Heart left ventricle (tissue), 16 donors: Measurements from ENCODE around the gene PAF1. TPM values are rescaled to one million over a fixed set of nuclear protein-coding genes. Genes with fewer than 3 reads are reported as not detected.
A peak's percentile ranks its signal among the peaks of the same experiment; 100 is the strongest.

Experiments
- ATAC-seq, 4 donors: fragments of 200-7000 bp; cut with Tn5 transposase; one replicate each; pipeline ENCODE4 v1.9.1; 2020 to 2022; ENCODE audit warnings: moderate library complexity in 4 of 4, mild to moderate bottlenecking in 3 of 4, moderate number of reproducible peaks in 1 of 4
- DNase-seq, 5 donors: peaks; one replicate each; pipeline ENCODE4 v3.0.0-alpha.2; 2020
- H3K27ac ChIP-seq, 12 donors: fragments of 200-600 bp; sonication (generic) in 4 of 12; one replicate each; pipeline versions ENCODE4 v1.5.0 to v1.8.0; 2016 to 2022; ENCODE audit warnings: mild to moderate bottlenecking in 2 of 12
- H3K27me3 ChIP-seq, 9 donors: fragments of 200-600 bp; sonication (generic) in 2 of 9; one replicate each; pipeline versions ENCODE4 v1.5.1 to v1.8.0; 2016 to 2022; ENCODE audit warnings: mild to moderate bottlenecking in 3 of 9
- H3K36me3 ChIP-seq, 9 donors: fragments of 200-600 bp; sonication (generic) in 2 of 9; one replicate each; pipeline versions ENCODE4 v1.5.0 to v1.8.0; 2018 to 2022; ENCODE audit warnings: mild to moderate bottlenecking in 2 of 9
- H3K4me1 ChIP-seq, 12 donors: fragments of 200-600 bp; sonication (generic) in 4 of 12; one replicate each; pipeline versions ENCODE4 v1.5.0 to v1.8.0; 2016 to 2022; ENCODE audit warnings: mild to moderate bottlenecking in 3 of 12
- H3K4me3 ChIP-seq, 12 donors: fragments of 200-600 bp; sonication (generic) in 4 of 12; one replicate each; pipeline versions ENCODE4 v1.5.0 to v1.8.0; 2017 to 2022; ENCODE audit warnings: mild to moderate bottlenecking in 9 of 12, moderate library complexity in 4 of 12
- H3K9me3 ChIP-seq, 12 donors: fragments of 200-600 bp; sonication (generic) in 4 of 12; one replicate each; pipeline versions ENCODE4 v1.5.0 to v1.8.0; 2016 to 2022; ENCODE audit warnings: mild to moderate bottlenecking in 1 of 12
- CTCF ChIP-seq, 12 donors: fragments of 200-600 bp; sonication (generic) in 4 of 12; IDR thresholded peaks; one replicate each; pipeline versions ENCODE4 v1.5.0 to v1.8.0; 2018 to 2022; ENCODE audit warnings: antibody characterized with exemption in 12 of 12, mild to moderate bottlenecking in 5 of 12
- POLR2A ChIP-seq, 2 donors: fragments of 450-650 bp; IDR thresholded peaks; one replicate each; pipeline ENCODE4 v1.6.1; 2017; ENCODE audit warnings: antibody characterized with exemption in 2 of 2, mild to moderate bottlenecking in 2 of 2, moderate library complexity in 2 of 2
- WGBS, 4 donors: extraction: QIAGEN DNeasy Blood & Tissue Kit in 2 of 4; methylation state at CpG; one replicate each; pipeline versions ENCODE4 v1.1.5 to v1.1.7; 2013 to 2018; 5-methylcytosine and 5-hydroxymethylcytosine counted together
- intact Hi-C, 10 donors: fragments of 100-400 bp; cut with DNase I; formaldehyde crosslinking; loops; one replicate each; pipeline versions ENCODE4 v1.11.1 to v1.14.2; 2022
- polyA plus RNA-seq, 2 donors: library from polyadenylated mRNA; stranded (reverse); fragments of 200-250 nt; gene quantifications; one replicate each; pipeline ENCODE4 v1.2.3, GENCODE V29; 2013
- total RNA-seq, 9 donors: library from RNA; depleted of rRNA in 2 of 9; stranded (reverse); fragments of >200 nt in 2 of 9; fragmentation: NEBNext Ultra II Directional in 3 of 9; extraction: Animal tissue kit (Norgen Biotek cat#: 25700) in 3 of 9; gene quantifications; one replicate each; pipeline versions ENCODE4 v1.1.0 to v1.2.4, GENCODE V29; 2016 to 2023
- donor health status: ischemic (EF 13 %, LVEDD 7.1; RV severe dilation, severe dysfunction).
- donor health status: healthy with polysubstance abuse.
- donor health status: DM: no; HTN: yes; CAD: no.
- donor health status: DM: no; HTN: no; CAD: no.
- donor health status: ischemic (EF 25% LVEDD 6.9; RV normal size, moderate dysfunction).
- donor health status: ischemic (EF 25% LVEDD 5.7; RV mildly dilated, moderate dysfunction).
- donor health status: healthy.
- donor health status: DM: yes; HTN: yes; CAD: no.
- donor health status: ischemic (EF 35%, LVEDD 5.7; RV mildly dilated, moderate dysfunction).
- donor health status: nonischemic (EF 11% LVEDD 7.7; RV severe dilation, severe dysfunction).
- donor health status: DM: yes; HTN: yes; CAD: no.
- donor health status: PGD.
- donor health status: ischemic (EF 29% LVEDD 5.4; RV normal size, mild dysfunction).
- donor health status: nonischemic (EF 23%, LVEDD 6.1; RV moderate dilation, normal function).

The PAF1 gene
- total and polyA plus RNA-seq, 11 donors, result 32.5 to 75.7 (median 40.7) TPM

- intact Hi-C loops, result loop anchor here (1.0 to 10.0 kb wide), 9 partner anchors 13 to 137 kb away; partner anchors contain the start of genes EID2B (in 4 of the 10), PLEKHG2 (in 3 of the 10), SUPT5H (in 2 of the 10) and SAMD4B (in 1 of the 10)
- no peaks in the 10 kb centered on the region for H3K9me3 ChIP-seq
- peak in 1 of 2 donors; percentile 17 for TF ChIP-seq POLR2A (IDR thresholded peaks at IDR 0.05)
- peak; percentile 95 to 100 (median 98) for TF ChIP-seq CTCF (IDR thresholded peaks at IDR 0.05)
- peak; percentile 89 to 96 (median 90) for DNase-seq
- H3K4me1 ChIP-seq, result peaks cover 6 to 56% (median 25%) of the 10 kb centered on the region in 12 donors
- H3K27me3 ChIP-seq, result no peaks in the 10 kb centered on the region
- 13 to 27% (median 20%) methylated on average over 14 to 17 of the region's 17 CpGs for WGBS, 4 donors
- H3K27ac ChIP-seq, result peak overlapping the region; percentile 11 to 100 (median 79)
- H3K4me3 ChIP-seq, result peak overlapping the region in 3 of 12 donors; percentile 2 to 44 (median 20)
- peaks cover 0 to 46% (median 28%) of the 10 kb centered on the region in 9 donors for H3K36me3 ChIP-seq
- peak; percentile 70 to 85 (median 80) for ATAC-seq
These were observed 6.7 kb upstream of the PAF1 start for GRCh38 chr19:39397360-39398296.

GRCh38 chr19:39390451-39390750 lies 505 bp downstream of the PAF1 start:
- intact Hi-C loops, result loop anchor here in 7 of 10 donors (1.0 to 10.0 kb wide), 7 partner anchors 46 to 144 kb away; partner anchors contain the start of genes SAMD4B (in 4 of the 7), EID2B (in 3 of the 7) and SUPT5H (in 2 of the 7)
- Histone ChIP-seq H3K27me3 (no peaks in the 10 kb centered on the region), H3K4me3 (peak overlapping the region; percentile 74 to 99 (median 94)), H3K27ac (peak overlapping the region; percentile 86 to 100 (median 98)), H3K9me3 (no peaks in the 10 kb centered on the region), H3K36me3 (peaks cover 3 to 71% (median 62%) of the 10 kb centered on the region in 9 donors), H3K4me1 (peaks cover 3 to 25% (median 19%) of the 10 kb centered on the region in 12 donors)
- TF ChIP-seq CTCF (IDR thresholded peaks at IDR 0.05) (no peak), POLR2A (IDR thresholded peaks at IDR 0.05) (no peak)
- ATAC-seq (no peak), DNase-seq (no peak)
- WGBS, 4 donors, result 0 to 1% (median 0%) methylated on average over 10 of the region's 10 CpGs

- DNase-seq (peak in 1 of 5 donors; percentile 22), ATAC-seq (no peak)
- Histone ChIP-seq H3K36me3 (peaks cover 3 to 71% (median 62%) of the 10 kb centered on the region in 9 donors), H3K4me3 (peak overlapping the region in 11 of 12 donors; percentile 74 to 99 (median 96)), H3K27ac (peak overlapping the region in 10 of 12 donors; percentile 86 to 100 (median 98)), H3K4me1 (peaks cover 3 to 25% (median 19%) of the 10 kb centered on the region in 12 donors), H3K27me3 (no peaks in the 10 kb centered on the region), H3K9me3 (no peaks in the 10 kb centered on the region)
- intact Hi-C loops, result loop anchor here in 7 of 10 donors (1.0 to 10.0 kb wide), 7 partner anchors 45 to 145 kb away; partner anchors contain the start of genes SAMD4B (in 4 of the 7), EID2B (in 3 of the 7) and SUPT5H (in 2 of the 7)
- TF ChIP-seq POLR2A (IDR thresholded peaks at IDR 0.05) (no peak), CTCF (IDR thresholded peaks at IDR 0.05) (no peak)
- 67 to 73% (median 72%) methylated on average over 11 to 13 of the region's 13 CpGs for WGBS, 4 donors
These were observed 1.1 kb downstream of the PAF1 start for GRCh38 chr19:39389631-39390414.
